Suprapubic skin (tissue), 4 donors: ENCODE measurements around the gene TMEM139. TPM values are rescaled to one million over a fixed set of nuclear protein-coding genes. Genes with fewer than 3 reads are reported as not detected.

Experiments
- DNase-seq, 2 donors: peaks; one replicate each; pipeline ENCODE4 v3.0.0-alpha.2; 2019; ENCODE audit warnings: low spot score in 2 of 2
- H3K27ac ChIP-seq: fragments of 200-600 bp; sonication (generic); one replicate; pipeline ENCODE4 v1.5.1; 2019
- H3K27me3 ChIP-seq: fragments of 200-600 bp; sonication (generic); one replicate; pipeline ENCODE4 v1.5.1; 2019
- H3K36me3 ChIP-seq: fragments of 200-600 bp; sonication (generic); one replicate; pipeline ENCODE4 v1.5.1; 2019
- H3K4me1 ChIP-seq: fragments of 200-600 bp; sonication (generic); one replicate; pipeline ENCODE4 v1.5.1; 2019
- H3K4me3 ChIP-seq: fragments of 200-600 bp; sonication (generic); one replicate; pipeline ENCODE4 v1.5.1; 2019; ENCODE audit warnings: mild to moderate bottlenecking
- H3K9me3 ChIP-seq: fragments of 200-600 bp; sonication (generic); one replicate; pipeline ENCODE4 v1.5.1; 2019
- EP300 ChIP-seq: sonication (generic); formaldehyde crosslinking; IDR thresholded peaks from one replicate; pipeline ENCODE4 v1.6.1; 2017; ENCODE audit warnings: antibody characterized with exemption
- POLR2A ChIP-seq, 2 donors: fragments of 450-650 bp; IDR thresholded peaks; one replicate each; pipeline ENCODE4 v1.6.1; 2017; ENCODE audit warnings: antibody characterized with exemption in 2 of 2, mild to moderate bottlenecking in 2 of 2, moderate library complexity in 2 of 2
- POLR2AphosphoS5 ChIP-seq, 3 donors: sonication (generic); formaldehyde crosslinking; IDR thresholded peaks; one replicate each; pipeline ENCODE4 v1.6.1; 2017; ENCODE audit warnings: antibody characterized with exemption in 3 of 3
- WGBS: methylation state at CpG from one replicate; pipeline ENCODE4 v1.1.5; 2018; 5-methylcytosine and 5-hydroxymethylcytosine counted together
- total RNA-seq, 4 donors: library from RNA; depleted of rRNA; stranded (reverse); fragments of >200 nt; gene quantifications; one replicate each; pipeline ENCODE4 v1.1.0, GENCODE V29; 2016
- TF ChIP-seq, protein P1 (sequence below), 2 donors: fragments of 200-600 bp in 1 of 2; fragments of 450-650 bp in 1 of 2; sonication (generic) in 1 of 2; IDR thresholded peaks; one replicate each; pipeline ENCODE4 v1.5.1; 2016 to 2019; ENCODE audit warnings: antibody characterized with exemption in 2 of 2, mild to moderate bottlenecking in 1 of 2, moderate library complexity in 1 of 2

The TMEM139 gene
- total RNA-seq, 4 donors from 2014 or later: 3.3 to 11.0 (median 8.1) TPM

DNA sequence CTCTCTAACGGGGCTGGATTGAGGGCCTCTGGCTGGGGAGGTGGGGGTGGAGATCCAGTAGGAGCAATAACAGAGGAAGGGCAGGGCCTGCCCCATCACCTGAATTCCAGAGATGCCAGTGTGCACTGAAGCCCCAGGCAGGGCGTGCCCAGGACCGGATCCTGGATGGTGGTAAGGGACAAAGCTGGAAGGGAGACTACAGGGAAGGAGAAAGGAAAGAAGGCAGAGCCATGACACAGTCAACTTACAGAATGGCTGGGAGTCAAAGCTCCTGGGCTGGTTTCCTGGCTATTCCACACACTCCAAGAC is 666 bp downstream of the TMEM139 start:
- peak overlapping the region; percentile 13 for H3K4me3 ChIP-seq
- no peak for DNase-seq
- peaks cover 33% of the 10 kb centered on the region for H3K4me1 ChIP-seq
- WGBS: 46% methylated on average over 3 of the region's 3 CpGs
- no peaks in the 10 kb centered on the region for H3K36me3 ChIP-seq
- no peaks in the 10 kb centered on the region for H3K9me3 ChIP-seq
- TF ChIP-seq POLR2A (IDR thresholded peaks at IDR 0.05) (no peak), EP300 (no peak), POLR2AphosphoS5 (IDR thresholded peaks at IDR 0.05) (no peak)
- TF ChIP-seq, protein P1, sequence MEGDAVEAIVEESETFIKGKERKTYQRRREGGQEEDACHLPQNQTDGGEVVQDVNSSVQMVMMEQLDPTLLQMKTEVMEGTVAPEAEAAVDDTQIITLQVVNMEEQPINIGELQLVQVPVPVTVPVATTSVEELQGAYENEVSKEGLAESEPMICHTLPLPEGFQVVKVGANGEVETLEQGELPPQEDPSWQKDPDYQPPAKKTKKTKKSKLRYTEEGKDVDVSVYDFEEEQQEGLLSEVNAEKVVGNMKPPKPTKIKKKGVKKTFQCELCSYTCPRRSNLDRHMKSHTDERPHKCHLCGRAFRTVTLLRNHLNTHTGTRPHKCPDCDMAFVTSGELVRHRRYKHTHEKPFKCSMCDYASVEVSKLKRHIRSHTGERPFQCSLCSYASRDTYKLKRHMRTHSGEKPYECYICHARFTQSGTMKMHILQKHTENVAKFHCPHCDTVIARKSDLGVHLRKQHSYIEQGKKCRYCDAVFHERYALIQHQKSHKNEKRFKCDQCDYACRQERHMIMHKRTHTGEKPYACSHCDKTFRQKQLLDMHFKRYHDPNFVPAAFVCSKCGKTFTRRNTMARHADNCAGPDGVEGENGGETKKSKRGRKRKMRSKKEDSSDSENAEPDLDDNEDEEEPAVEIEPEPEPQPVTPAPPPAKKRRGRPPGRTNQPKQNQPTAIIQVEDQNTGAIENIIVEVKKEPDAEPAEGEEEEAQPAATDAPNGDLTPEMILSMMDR (IDR thresholded peaks at IDR 0.05): no peak
- no peaks in the 10 kb centered on the region for H3K27me3 ChIP-seq
- no peak overlapping the region for H3K27ac ChIP-seq

GRCh38 chr7:143285806-143286521 is 1.2 kb downstream of the TMEM139 start:
- Histone ChIP-seq H3K36me3 (no peaks in the 10 kb centered on the region), H3K27me3 (no peaks in the 10 kb centered on the region), H3K9me3 (no peaks in the 10 kb centered on the region), H3K4me1 (peaks cover 38% of the 10 kb centered on the region), H3K4me3 (no peak overlapping the region), H3K27ac (no peak overlapping the region)
- 87% methylated on average over 11 of the region's 11 CpGs for WGBS
- no peak for DNase-seq
- TF ChIP-seq, protein P1 (IDR thresholded peaks at IDR 0.05): no peak
- TF ChIP-seq POLR2AphosphoS5 (IDR thresholded peaks at IDR 0.05) (no peak), EP300 (no peak), POLR2A (IDR thresholded peaks at IDR 0.05) (no peak)

DNA sequence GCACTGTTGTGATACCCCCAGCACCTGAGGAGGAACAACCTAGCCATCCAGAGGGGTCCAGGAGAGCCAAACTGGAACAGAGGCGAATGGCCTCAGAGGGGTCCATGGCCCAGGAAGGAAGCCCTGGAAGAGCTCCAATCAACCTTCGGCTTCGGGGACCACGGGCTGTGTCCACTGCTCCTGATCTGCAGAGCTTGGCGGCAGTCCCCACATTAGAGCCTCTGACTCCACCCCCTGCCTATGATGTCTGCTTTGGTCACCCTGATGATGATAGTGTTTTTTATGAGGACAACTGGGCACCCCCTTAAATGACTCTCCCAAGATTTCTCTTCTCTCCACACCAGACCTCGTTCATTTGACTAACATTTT is 1.7 kb downstream of the TMEM139 start:
- H3K9me3 ChIP-seq: no peaks in the 10 kb centered on the region
- peaks cover 43% of the 10 kb centered on the region for H3K4me1 ChIP-seq
- TF ChIP-seq, protein P1 (IDR thresholded peaks at IDR 0.05): no peak
- TF ChIP-seq POLR2AphosphoS5 (IDR thresholded peaks at IDR 0.05) (no peak), EP300 (no peak), POLR2A (IDR thresholded peaks at IDR 0.05) (no peak)
- no peak overlapping the region for H3K4me3 ChIP-seq
- peaks cover 3% of the 10 kb centered on the region for H3K36me3 ChIP-seq
- H3K27ac ChIP-seq: no peak overlapping the region
- no peak for DNase-seq
- H3K27me3 ChIP-seq: no peaks in the 10 kb centered on the region
- 90% methylated on average over 6 of the region's 6 CpGs for WGBS

- WGBS: 58% methylated on average over 7 of the region's 17 CpGs
- H3K9me3 ChIP-seq: no peaks in the 10 kb centered on the region
- H3K27ac ChIP-seq: peak overlapping the region; percentile 90
- no peak for DNase-seq
- no peaks in the 10 kb centered on the region for H3K27me3 ChIP-seq
- peak overlapping the region; percentile 84 for H3K4me3 ChIP-seq
- H3K4me1 ChIP-seq: peaks cover 44% of the 10 kb centered on the region
- TF ChIP-seq EP300 (no peak), POLR2A (IDR thresholded peaks at IDR 0.05) (no peak)
- H3K36me3 ChIP-seq: peaks cover 12% of the 10 kb centered on the region
Observed at GRCh38 chr7:143287339-143287934, 2.7 kb downstream of the TMEM139 start.

DNA sequence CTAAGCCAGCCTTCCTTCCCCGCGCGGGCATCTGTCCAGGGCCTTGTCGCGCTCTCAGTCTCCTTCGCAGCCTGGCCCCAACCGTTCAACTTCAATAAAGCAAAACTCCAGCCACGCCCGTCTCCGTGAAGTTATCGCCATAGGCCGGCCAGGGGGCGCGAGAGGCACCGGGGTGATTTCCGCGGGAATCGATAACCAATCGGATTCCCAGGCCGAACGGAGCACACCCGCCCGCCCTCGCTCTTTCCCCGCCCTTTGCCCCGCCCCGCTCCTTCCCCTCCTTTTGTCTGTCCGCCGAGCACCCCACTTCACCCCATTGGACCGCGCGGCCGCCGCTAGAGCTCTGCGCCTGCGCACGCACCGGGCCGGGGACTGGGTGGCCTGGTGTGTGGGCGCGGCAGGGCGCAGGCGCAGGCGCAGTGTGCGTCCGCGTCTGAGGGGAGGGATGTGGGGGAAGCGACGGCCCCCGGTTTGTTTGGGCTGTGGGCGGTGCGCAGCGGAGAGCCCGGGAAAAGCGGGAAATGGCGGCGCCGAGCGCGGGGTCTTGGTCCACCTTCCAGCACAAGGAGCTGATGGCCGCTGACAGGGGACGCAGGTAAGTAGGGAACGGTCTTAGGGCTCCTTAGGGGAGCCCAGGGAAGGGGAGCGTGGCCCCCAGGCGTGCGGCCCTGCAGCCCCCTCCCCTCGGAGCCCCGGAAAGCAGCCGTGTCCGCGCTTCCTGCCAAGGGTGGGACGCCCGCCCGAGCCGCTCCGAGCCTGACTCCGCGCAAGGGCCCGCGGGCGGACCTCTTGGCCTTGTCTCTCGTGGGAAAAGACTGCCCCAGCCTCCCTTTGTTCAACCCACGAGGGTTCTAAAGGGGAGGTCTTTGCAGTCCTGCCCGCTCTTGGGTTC is 3.4 kb downstream of the TMEM139 start, which contains the start of gene CASP2:
CASP2 (plus strand) TSS at position 417 of the 892 bp plus-strand sequence; CDS start at position 522, 105 bp downstream.
- H3K27ac ChIP-seq: peak within 1 kb of the TSS; percentile 90
- peaks cover 44% of the 10 kb centered on the region for H3K4me1 ChIP-seq
- peaks cover 19% of the 10 kb centered on the region for H3K36me3 ChIP-seq
- no peaks in the 10 kb centered on the region for H3K9me3 ChIP-seq
- peak within 1 kb of the TSS; percentile 84 for H3K4me3 ChIP-seq
- peak; percentile 98 for DNase-seq
- peak; percentile 13 to 36 for TF ChIP-seq POLR2A (IDR thresholded peaks at IDR 0.05)
- no peak for TF ChIP-seq EP300
- TF ChIP-seq, protein P1 (IDR thresholded peaks at IDR 0.05): peak; percentile 14 to 39
- TF ChIP-seq POLR2AphosphoS5 (IDR thresholded peaks at IDR 0.05): peak in 2 of 3 donors; percentile 5 to 36
- H3K27me3 ChIP-seq: no peaks in the 10 kb centered on the region
- 5% methylated on average over 52 of the region's 84 CpGs for WGBS
